ENCODE measurements around the gene PRR13.
A peak's percentile ranks its signal among the peaks of the same experiment; 100 is the strongest.

GRCh38 chr12:53452159-53453077 is 10.9 kb downstream of the PRR13 start:
- peak in 3 of 6 experiments; percentile 6 to 35 (median 8) for TF ChIP-seq CTCF (IDR thresholded peaks at IDR 0.05)
- peak in 1 of 2 donors; percentile 46 for TF ChIP-seq POLR2A (IDR thresholded peaks at IDR 0.05)

Data from adrenal gland (tissue), 5 donors.